Measurements from ENCODE around the gene DOK3.

GRCh38 chr5:177487144-177487543 lies 22.5 kb downstream of the DOK3 start:
- TF ChIP-seq CTCF (IDR thresholded peaks at IDR 0.05; ENCODE audit: insufficient read depth, low read length, poor library complexity, severe bottlenecking) (no peak), EZH2phosphoT487 (conservative IDR thresholded peaks at IDR 0.05; ENCODE audit: low read length) (no peak)

Measured in SU-DHL-6 (cell line).